Measurements from ENCODE around the gene CACNA1G. TPM values are rescaled to one million over a fixed set of nuclear protein-coding genes. Genes with fewer than 3 reads are reported as not detected.

CACNA1G gene
- polyA plus RNA-seq, 1 donor (not counting 4 experiments of a cell fraction or from before 2014, with no cell fraction given) = 0.07 TPM

GRCh38 chr17:50627782-50628601 is 67.5 kb downstream of the CACNA1G start:
- no peak overlapping the region for H3K4me2 ChIP-seq (ENCODE audit: control insufficient read depth, extremely low read depth, insufficient read depth, low read depth, low read length)
- no peaks in the 10 kb centered on the region for H4K20me1 ChIP-seq (ENCODE audit: control insufficient read depth, extremely low read depth, insufficient read depth, low read length)

GRCh38 chr17:50629902-50630301 is 69.4 kb downstream of the CACNA1G start:
- no peak overlapping the region for H3K27ac ChIP-seq (ENCODE audit: control insufficient read depth, insufficient read depth, low read length)
- H3K4me3 ChIP-seq (ENCODE audit: control insufficient read depth in 2 of 3, extremely low read depth in 1 of 3, insufficient read depth in 2 of 3, low read depth in 1 of 3, low read length in 3 of 3) = no peak overlapping the region
- H4K20me1 ChIP-seq (ENCODE audit: control insufficient read depth, extremely low read depth, insufficient read depth, low read length) = no peaks in the 10 kb centered on the region
- H3K4me1 ChIP-seq (ENCODE audit: control insufficient read depth, extremely low read depth, insufficient read depth, low read length) = peaks cover 4% of the 10 kb centered on the region
- DNase-seq (ENCODE audit: low read depth, low spot score) (no peak), FAIRE-seq (no peak)
- peaks cover 10% of the 10 kb centered on the region for H3K27me3 ChIP-seq (ENCODE audit: control insufficient read depth, extremely low read depth, insufficient read depth, low read length)
- H3K9me1 ChIP-seq (ENCODE audit: control insufficient read depth, extremely low read depth, insufficient read depth, low read length) = no peaks in the 10 kb centered on the region
- dilution Hi-C loops (cut with MboI; ENCODE audit: extremely low pct_ligation_motif_present, low sequenced_read_pairs) = no loop called here
- H3K9me3 ChIP-seq (ENCODE audit: control insufficient read depth, low read depth, low read length) = no peaks in the 10 kb centered on the region
- H3K9ac ChIP-seq (ENCODE audit: control insufficient read depth, extremely low read depth, insufficient read depth, low read length) = no peak overlapping the region
- peaks cover under 1% of the 10 kb centered on the region for H3K79me2 ChIP-seq (ENCODE audit: control insufficient read depth, insufficient read depth, low read length)
- H2AFZ ChIP-seq (ENCODE audit: control insufficient read depth, low read length) = no peak overlapping the region
- no peaks in the 10 kb centered on the region for H3K36me3 ChIP-seq (ENCODE audit: control insufficient read depth in 2 of 2, extremely low read depth in 1 of 2, insufficient read depth in 2 of 2, low read length in 2 of 2)
- no peak overlapping the region for H3K4me2 ChIP-seq (ENCODE audit: control insufficient read depth, extremely low read depth, insufficient read depth, low read depth, low read length)
- TF ChIP-seq CTCF (optimal IDR thresholded peaks at IDR 0.05 in 1 of 3, IDR thresholded peaks at IDR 0.05 in 1 of 3, conservative IDR thresholded peaks at IDR 0.05 in 1 of 3; ENCODE audit: extremely low read depth in 1 of 3, insufficient read depth in 2 of 3, low read length in 3 of 3) = no peak
- no peak for TF ChIP-seq EZH2 (IDR thresholded peaks at IDR 0.05; ENCODE audit: low read length)

More at GRCh38 chr17:50627782-50628601, 67.5 kb downstream of the CACNA1G start:
- H2AFZ ChIP-seq (ENCODE audit: control insufficient read depth, low read length) = no peak overlapping the region
- no peak overlapping the region for H3K27ac ChIP-seq (ENCODE audit: control insufficient read depth, insufficient read depth, low read length)
- H3K4me3 ChIP-seq (ENCODE audit: control insufficient read depth in 2 of 3, extremely low read depth in 1 of 3, insufficient read depth in 2 of 3, low read depth in 1 of 3, low read length in 3 of 3) = no peak overlapping the region
- no peaks in the 10 kb centered on the region for H3K4me1 ChIP-seq (ENCODE audit: control insufficient read depth, extremely low read depth, insufficient read depth, low read length)
- H3K36me3 ChIP-seq (ENCODE audit: control insufficient read depth in 2 of 2, extremely low read depth in 1 of 2, insufficient read depth in 2 of 2, low read length in 2 of 2) = no peaks in the 10 kb centered on the region
- H3K9me1 ChIP-seq (ENCODE audit: control insufficient read depth, extremely low read depth, insufficient read depth, low read length) = no peaks in the 10 kb centered on the region
- H3K27me3 ChIP-seq (ENCODE audit: control insufficient read depth, extremely low read depth, insufficient read depth, low read length) = peaks cover 10% of the 10 kb centered on the region
- no peak overlapping the region for H3K9ac ChIP-seq (ENCODE audit: control insufficient read depth, extremely low read depth, insufficient read depth, low read length)
- dilution Hi-C loops (cut with MboI; ENCODE audit: extremely low pct_ligation_motif_present, low sequenced_read_pairs) = no loop called here
- DNase-seq (ENCODE audit: low read depth, low spot score) (no peak), FAIRE-seq (no peak)
- no peaks in the 10 kb centered on the region for H3K79me2 ChIP-seq (ENCODE audit: control insufficient read depth, insufficient read depth, low read length)
- H3K9me3 ChIP-seq (ENCODE audit: control insufficient read depth, low read depth, low read length) = no peaks in the 10 kb centered on the region
- TF ChIP-seq CTCF (optimal IDR thresholded peaks at IDR 0.05 in 1 of 3, IDR thresholded peaks at IDR 0.05 in 1 of 3, conservative IDR thresholded peaks at IDR 0.05 in 1 of 3; ENCODE audit: extremely low read depth in 1 of 3, insufficient read depth in 2 of 3, low read length in 3 of 3) (no peak), EZH2 (IDR thresholded peaks at IDR 0.05; ENCODE audit: low read length) (no peak)
